B cell (primary cell): ENCODE measurements around the gene ZNF638.

Experiments
- CTCF ChIP-seq: fragments of 200-600 bp; IDR thresholded peaks from one replicate; pipeline ENCODE4 v1.8.0; 2022; ENCODE audit warnings: antibody characterized with exemption, mild to moderate bottlenecking
- EZH2 ChIP-seq: IDR thresholded peaks from 2 replicates; pipeline ENCODE4 v1.6.1; 2012; ENCODE audit warnings: borderline replicate concordance, low read depth, mild to moderate bottlenecking, moderate library complexity, low read length; ENCODE audit not compliant: insufficient read depth, poor library complexity, severe bottlenecking

DNA sequence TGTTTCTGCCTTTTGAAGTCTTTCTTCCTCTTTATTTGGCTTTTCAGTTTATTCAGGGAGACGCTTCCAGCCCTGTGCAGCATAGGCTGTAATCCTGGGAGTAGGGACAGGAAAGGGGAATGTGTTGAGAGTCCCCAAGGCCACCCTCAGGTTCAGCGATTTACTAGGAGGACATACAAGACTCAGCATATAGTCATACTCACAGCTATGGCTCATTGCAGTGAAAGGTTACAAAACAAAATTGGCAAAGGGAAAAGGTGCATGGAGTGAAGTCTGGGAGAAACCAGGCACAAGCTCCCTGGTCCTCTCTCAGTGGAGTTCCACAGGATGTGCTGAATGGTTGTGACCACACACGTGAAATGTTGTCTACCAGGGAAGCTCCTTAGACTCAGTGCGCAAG, 49.6 kb upstream of the ZNF638 start:
- TF ChIP-seq EZH2 (no peak), CTCF (no peak)
